HepG2 (cell line): ENCODE results near the gene CLEC3A.

Experiments used
- BHLHE40 ChIP-seq: IDR thresholded peaks from 2 replicates; pipeline ENCODE4 v1.6.1; 2011; ENCODE audit warnings: low read length, improper control_type of control experiment
- REST ChIP-seq, 2 experiments: IDR thresholded peaks; 2 replicates each; pipeline ENCODE4 v1.6.1; 2011 to 2012; ENCODE audit warnings: low read length in 2 of 2, borderline replicate concordance in 1 of 2, low read depth in 1 of 2, mild to moderate bottlenecking in 1 of 2, moderate library complexity in 1 of 2
- SRSF9 ChIP-seq: fragments of 200-400 bp; formaldehyde crosslinking; IDR thresholded peaks from 2 replicates; pipeline ENCODE4 v1.6.1; 2018; ENCODE audit warnings: borderline replicate concordance, mild to moderate bottlenecking, low read depth, low read length; ENCODE audit not compliant: insufficient read depth, poor library complexity, severe bottlenecking
- STAG1 ChIP-seq: sonication (generic); formaldehyde crosslinking; IDR thresholded peaks from 2 replicates; pipeline ENCODE4 v1.4.0; 2020; ENCODE audit warnings: missing genetic modification reagents
- ZBTB21 ChIP-seq: sonication (generic); formaldehyde crosslinking; IDR thresholded peaks from 2 replicates; pipeline ENCODE4 v1.4.0; 2020; ENCODE audit warnings: missing genetic modification reagents
- TF ChIP-seq, protein P1 (sequence below): sonication (generic); formaldehyde crosslinking; IDR thresholded peaks from 2 replicates; pipeline ENCODE4 v1.5.0; 2020; ENCODE audit warnings: mild to moderate bottlenecking, missing genetic modification reagents, moderate library complexity
- TF ChIP-seq, protein P2 (sequence below): sonication (generic); formaldehyde crosslinking; IDR thresholded peaks from 2 replicates; pipeline ENCODE4 v1.4.0; 2020; ENCODE audit warnings: missing genetic modification reagents

GRCh38 chr16:78040396-78040795 lies 18.0 kb downstream of the CLEC3A start:
- TF ChIP-seq, protein P1, sequence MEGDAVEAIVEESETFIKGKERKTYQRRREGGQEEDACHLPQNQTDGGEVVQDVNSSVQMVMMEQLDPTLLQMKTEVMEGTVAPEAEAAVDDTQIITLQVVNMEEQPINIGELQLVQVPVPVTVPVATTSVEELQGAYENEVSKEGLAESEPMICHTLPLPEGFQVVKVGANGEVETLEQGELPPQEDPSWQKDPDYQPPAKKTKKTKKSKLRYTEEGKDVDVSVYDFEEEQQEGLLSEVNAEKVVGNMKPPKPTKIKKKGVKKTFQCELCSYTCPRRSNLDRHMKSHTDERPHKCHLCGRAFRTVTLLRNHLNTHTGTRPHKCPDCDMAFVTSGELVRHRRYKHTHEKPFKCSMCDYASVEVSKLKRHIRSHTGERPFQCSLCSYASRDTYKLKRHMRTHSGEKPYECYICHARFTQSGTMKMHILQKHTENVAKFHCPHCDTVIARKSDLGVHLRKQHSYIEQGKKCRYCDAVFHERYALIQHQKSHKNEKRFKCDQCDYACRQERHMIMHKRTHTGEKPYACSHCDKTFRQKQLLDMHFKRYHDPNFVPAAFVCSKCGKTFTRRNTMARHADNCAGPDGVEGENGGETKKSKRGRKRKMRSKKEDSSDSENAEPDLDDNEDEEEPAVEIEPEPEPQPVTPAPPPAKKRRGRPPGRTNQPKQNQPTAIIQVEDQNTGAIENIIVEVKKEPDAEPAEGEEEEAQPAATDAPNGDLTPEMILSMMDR (CRISPR knock-in tag): no peak
- no peak for TF ChIP-seq BHLHE40
- TF ChIP-seq SRSF9: no peak
- TF ChIP-seq REST (IDR thresholded peaks at IDR 0.05; ENCODE audit: borderline replicate concordance in 1 of 2, low read depth in 1 of 2, low read length in 2 of 2): no peak
- TF ChIP-seq ZBTB21 (CRISPR knock-in tag): no peak
- TF ChIP-seq, protein P2, sequence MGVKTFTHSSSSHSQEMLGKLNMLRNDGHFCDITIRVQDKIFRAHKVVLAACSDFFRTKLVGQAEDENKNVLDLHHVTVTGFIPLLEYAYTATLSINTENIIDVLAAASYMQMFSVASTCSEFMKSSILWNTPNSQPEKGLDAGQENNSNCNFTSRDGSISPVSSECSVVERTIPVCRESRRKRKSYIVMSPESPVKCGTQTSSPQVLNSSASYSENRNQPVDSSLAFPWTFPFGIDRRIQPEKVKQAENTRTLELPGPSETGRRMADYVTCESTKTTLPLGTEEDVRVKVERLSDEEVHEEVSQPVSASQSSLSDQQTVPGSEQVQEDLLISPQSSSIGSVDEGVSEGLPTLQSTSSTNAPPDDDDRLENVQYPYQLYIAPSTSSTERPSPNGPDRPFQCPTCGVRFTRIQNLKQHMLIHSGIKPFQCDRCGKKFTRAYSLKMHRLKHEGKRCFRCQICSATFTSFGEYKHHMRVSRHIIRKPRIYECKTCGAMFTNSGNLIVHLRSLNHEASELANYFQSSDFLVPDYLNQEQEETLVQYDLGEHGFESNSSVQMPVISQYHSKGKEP: no peak
- TF ChIP-seq STAG1 (CRISPR knock-in tag): no peak
